HEK293T (cell line): ENCODE data around the gene LRP2BP.
"Not testable (repeated sequence)": the region's sequence is repeated elsewhere in the genome, so short reads cannot be mapped to it uniquely, and the experiment has no call there.

Source experiments
- ARNT ChIP-seq: fragments of 450-650 bp; IDR thresholded peaks from 2 replicates; pipeline ENCODE4 v1.6.1; 2017; ENCODE audit warnings: mild to moderate bottlenecking
- BHLHE40 ChIP-seq: fragments of 450-650 bp; IDR thresholded peaks from 2 replicates; pipeline ENCODE4 v1.6.1; 2016; ENCODE audit warnings: mild to moderate bottlenecking, moderate library complexity, borderline replicate concordance
- CTBP1 ChIP-seq: fragments of 450-650 bp; IDR thresholded peaks from 2 replicates; pipeline ENCODE4 v1.6.1; 2016; ENCODE audit warnings: borderline replicate concordance
- FOXA1 ChIP-seq: fragments of 450-650 bp; IDR thresholded peaks from 2 replicates; pipeline ENCODE4 v1.6.1; 2016; ENCODE audit warnings: mild to moderate bottlenecking
- FOXK2 ChIP-seq: fragments of 450-650 bp; IDR thresholded peaks from 2 replicates; pipeline ENCODE4 v1.6.1; 2016; ENCODE audit warnings: mild to moderate bottlenecking
- FOXM1 ChIP-seq: fragments of 450-650 bp; IDR thresholded peaks from 2 replicates; pipeline ENCODE4 v1.6.1; 2017; ENCODE audit warnings: mild to moderate bottlenecking, borderline replicate concordance
- HDGF ChIP-seq: fragments of 450-650 bp; IDR thresholded peaks from 2 replicates; pipeline ENCODE4 v1.6.1; 2017; ENCODE audit warnings: antibody characterized with exemption, borderline replicate concordance
- LEF1 ChIP-seq: fragments of 450-650 bp; IDR thresholded peaks from 2 replicates; pipeline ENCODE4 v1.6.1; 2017; ENCODE audit warnings: mild to moderate bottlenecking, borderline replicate concordance
- SP1 ChIP-seq: fragments of 450-650 bp; IDR thresholded peaks from 2 replicates; pipeline ENCODE4 v1.6.1; 2017
- SUZ12 ChIP-seq: fragments of 450-650 bp; IDR thresholded peaks from 2 replicates; pipeline ENCODE4 v1.6.1; 2016; ENCODE audit warnings: mild to moderate bottlenecking
- TARDBP ChIP-seq: fragments of 450-650 bp; IDR thresholded peaks from 2 replicates; pipeline ENCODE4 v1.6.1; 2016

DNA sequence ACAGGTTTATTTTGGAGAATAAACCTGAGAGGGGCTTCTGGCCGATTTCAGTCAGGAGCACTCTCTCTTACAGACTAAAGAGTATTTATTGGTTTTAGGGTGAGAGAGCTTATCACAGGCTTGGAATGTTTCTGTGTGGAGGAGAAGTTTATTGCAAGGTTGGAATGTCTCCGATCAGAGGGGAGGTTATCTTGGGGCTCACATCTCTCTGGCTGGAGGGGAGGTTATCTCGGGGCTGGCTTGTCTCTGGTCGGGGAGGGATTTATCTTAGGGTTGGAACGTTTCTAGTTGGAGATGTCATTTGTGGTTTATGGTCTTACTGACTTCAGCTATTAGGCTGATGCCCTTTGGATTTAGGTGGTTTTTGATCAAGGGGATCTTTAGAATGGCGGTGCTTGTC, 71.4 kb downstream of the LRP2BP start:
- TF ChIP-seq BHLHE40, FOXM1, ARNT, LEF1, TARDBP, FOXA1, HDGF, SUZ12, SP1, CTBP1, FOXK2: not testable (repeated sequence)
